Transverse colon (tissue), 4 donors: ENCODE results near the gene CYP4F11. TPM values are rescaled to one million over a fixed set of nuclear protein-coding genes. Genes with fewer than 3 reads are reported as not detected.

Experiments
- DNase-seq: peaks from one replicate; pipeline ENCODE4 v3.0.0-alpha.2; 2019
- H3K27ac ChIP-seq, 4 donors: fragments of 200-600 bp; sonication (generic); 2 replicates each; pipeline ENCODE4 v1.5.1; 2016 to 2018; ENCODE audit warnings: inconsistent platforms in 4 of 4
- H3K27me3 ChIP-seq: fragments of 200-600 bp; sonication (generic); 2 replicates; pipeline ENCODE4 v1.5.1; 2017; ENCODE audit warnings: inconsistent platforms
- H3K36me3 ChIP-seq, 4 donors: fragments of 200-600 bp; sonication (generic); 2 replicates each; pipeline ENCODE4 v1.5.1; 2017 to 2019; ENCODE audit warnings: inconsistent platforms in 4 of 4
- H3K4me1 ChIP-seq, 4 donors: fragments of 200-600 bp; sonication (generic); 2 replicates each; pipeline ENCODE4 v1.5.1; 2017 to 2020; ENCODE audit warnings: inconsistent platforms in 4 of 4
- H3K4me3 ChIP-seq, 4 donors: fragments of 200-600 bp; sonication (generic); 1 replicate in 1 of 4; 2 replicates in 3 of 4; pipeline versions ENCODE4 v1.5.1 to v1.6.1; 2017 to 2019; ENCODE audit warnings: inconsistent platforms in 4 of 4
- H3K9me3 ChIP-seq, 2 donors: fragments of 200-600 bp; sonication (generic); 2 replicates each; pipeline ENCODE4 v1.5.1; 2017 to 2019; ENCODE audit warnings: inconsistent platforms in 2 of 2
- EP300 ChIP-seq: sonication (generic); formaldehyde crosslinking; IDR thresholded peaks from one replicate; pipeline ENCODE4 v1.6.1; 2017; ENCODE audit warnings: antibody characterized with exemption, low read depth
- POLR2A ChIP-seq: fragments of 450-650 bp; IDR thresholded peaks from one replicate; pipeline ENCODE4 v1.6.1; 2016; ENCODE audit warnings: antibody characterized with exemption, mild to moderate bottlenecking, moderate library complexity
- POLR2AphosphoS5 ChIP-seq, 3 donors: sonication (generic); formaldehyde crosslinking; IDR thresholded peaks; one replicate each; pipeline ENCODE4 v1.6.1; 2016; ENCODE audit warnings: antibody characterized with exemption in 3 of 3
- WGBS, 2 donors: methylation state at CpG; one replicate each; pipeline ENCODE4 v1.1.5; 2018; ENCODE audit warnings: low coverage in 1 of 2; 5-methylcytosine and 5-hydroxymethylcytosine counted together
- in situ Hi-C, 4 donors: fragments of 200-750 bp; cut with MboI; loops; one replicate each; pipeline versions ENCODE4 v1.15.0 to v1.15.1; 2017; ENCODE audit warnings: low sequenced_read_pairs in 3 of 4, low pct_ligation_motif_present in 1 of 4, low pct_unique_long_range_greater_than_20kb in 1 of 4
- intact Hi-C: fragments of 100-400 bp; cut with DNase I; formaldehyde crosslinking; loops from one replicate; pipeline ENCODE4 v1.15.1; 2023; ENCODE audit warnings: low total_unique reads
- total RNA-seq, 4 donors: library from RNA; depleted of rRNA; stranded (reverse); fragments of >200 nt; gene quantifications; one replicate each; pipeline ENCODE4 v1.1.0, GENCODE V29; 2016
- TF ChIP-seq, protein P1 (sequence below), 5 experiments: fragments of 200-600 bp in 3 of 5; fragments of 450-650 bp in 2 of 5; sonication (generic) in 3 of 5; IDR thresholded peaks; 1 replicate in 2 of 5; 2 replicates in 3 of 5; pipeline ENCODE4 v1.5.1; 2016 to 2017; ENCODE audit warnings: antibody characterized with exemption in 5 of 5, inconsistent platforms in 3 of 5, mild to moderate bottlenecking in 2 of 5, moderate library complexity in 1 of 5

CYP4F11 gene
- total RNA-seq, 4 donors from 2014 or later: 7.5 to 17.6 (median 10.5) TPM; not detected in 1

DNA sequence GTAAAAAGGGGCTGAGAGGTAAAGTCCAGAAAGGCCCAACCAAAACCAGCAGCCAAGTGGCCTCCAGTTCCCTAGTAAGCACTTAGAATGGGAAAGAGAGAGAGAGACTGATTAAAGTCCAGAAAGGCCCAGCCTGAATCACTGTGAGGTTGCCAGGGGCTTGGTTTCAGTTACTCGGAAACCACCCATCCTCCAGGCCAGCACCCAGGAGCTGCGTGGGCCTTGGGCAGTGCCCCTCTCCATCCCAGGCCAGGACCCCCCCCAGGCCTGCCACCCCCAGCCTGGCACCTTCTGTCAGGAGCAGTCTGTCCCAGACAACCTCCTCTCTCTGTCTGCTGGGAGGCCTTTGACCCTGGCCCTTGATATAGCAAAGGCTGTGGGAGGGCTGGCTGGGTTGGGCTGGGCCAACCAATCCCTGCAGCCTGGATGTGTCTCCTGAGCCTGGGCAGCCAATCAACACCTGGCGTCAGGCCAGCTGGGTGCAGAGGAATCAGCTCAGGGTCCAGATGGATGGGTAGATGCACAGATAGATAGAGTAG is 36.5 kb downstream of the CYP4F11 start, which contains the start of gene CYP4F2:
CYP4F2 (minus strand) TSS at position 337 of the 539 bp plus-strand sequence. CDS start 463 bp downstream, outside the sequence.
- Histone ChIP-seq H3K36me3 (no peaks in the 10 kb centered on the region), H3K9me3 (no peaks in the 10 kb centered on the region), H3K27me3 (peaks cover 13% of the 10 kb centered on the region), H3K4me3 (no peak within 1 kb of the TSS), H3K4me1 (peaks cover 0 to 7% (median 3%) of the 10 kb centered on the region in 4 donors), H3K27ac (no peak within 1 kb of the TSS)
- intact Hi-C loops: no loop called here
- peak; percentile 50 for DNase-seq
- TF ChIP-seq POLR2AphosphoS5 (IDR thresholded peaks at IDR 0.05): peak in 1 of 3 donors; percentile 11
- TF ChIP-seq, protein P1, sequence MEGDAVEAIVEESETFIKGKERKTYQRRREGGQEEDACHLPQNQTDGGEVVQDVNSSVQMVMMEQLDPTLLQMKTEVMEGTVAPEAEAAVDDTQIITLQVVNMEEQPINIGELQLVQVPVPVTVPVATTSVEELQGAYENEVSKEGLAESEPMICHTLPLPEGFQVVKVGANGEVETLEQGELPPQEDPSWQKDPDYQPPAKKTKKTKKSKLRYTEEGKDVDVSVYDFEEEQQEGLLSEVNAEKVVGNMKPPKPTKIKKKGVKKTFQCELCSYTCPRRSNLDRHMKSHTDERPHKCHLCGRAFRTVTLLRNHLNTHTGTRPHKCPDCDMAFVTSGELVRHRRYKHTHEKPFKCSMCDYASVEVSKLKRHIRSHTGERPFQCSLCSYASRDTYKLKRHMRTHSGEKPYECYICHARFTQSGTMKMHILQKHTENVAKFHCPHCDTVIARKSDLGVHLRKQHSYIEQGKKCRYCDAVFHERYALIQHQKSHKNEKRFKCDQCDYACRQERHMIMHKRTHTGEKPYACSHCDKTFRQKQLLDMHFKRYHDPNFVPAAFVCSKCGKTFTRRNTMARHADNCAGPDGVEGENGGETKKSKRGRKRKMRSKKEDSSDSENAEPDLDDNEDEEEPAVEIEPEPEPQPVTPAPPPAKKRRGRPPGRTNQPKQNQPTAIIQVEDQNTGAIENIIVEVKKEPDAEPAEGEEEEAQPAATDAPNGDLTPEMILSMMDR (IDR thresholded peaks at IDR 0.05): no peak
- WGBS, 2 donors: 74 to 80% methylated on average over 1 to 3 of the region's 3 CpGs
- in situ Hi-C loops: no loop called here

DNA sequence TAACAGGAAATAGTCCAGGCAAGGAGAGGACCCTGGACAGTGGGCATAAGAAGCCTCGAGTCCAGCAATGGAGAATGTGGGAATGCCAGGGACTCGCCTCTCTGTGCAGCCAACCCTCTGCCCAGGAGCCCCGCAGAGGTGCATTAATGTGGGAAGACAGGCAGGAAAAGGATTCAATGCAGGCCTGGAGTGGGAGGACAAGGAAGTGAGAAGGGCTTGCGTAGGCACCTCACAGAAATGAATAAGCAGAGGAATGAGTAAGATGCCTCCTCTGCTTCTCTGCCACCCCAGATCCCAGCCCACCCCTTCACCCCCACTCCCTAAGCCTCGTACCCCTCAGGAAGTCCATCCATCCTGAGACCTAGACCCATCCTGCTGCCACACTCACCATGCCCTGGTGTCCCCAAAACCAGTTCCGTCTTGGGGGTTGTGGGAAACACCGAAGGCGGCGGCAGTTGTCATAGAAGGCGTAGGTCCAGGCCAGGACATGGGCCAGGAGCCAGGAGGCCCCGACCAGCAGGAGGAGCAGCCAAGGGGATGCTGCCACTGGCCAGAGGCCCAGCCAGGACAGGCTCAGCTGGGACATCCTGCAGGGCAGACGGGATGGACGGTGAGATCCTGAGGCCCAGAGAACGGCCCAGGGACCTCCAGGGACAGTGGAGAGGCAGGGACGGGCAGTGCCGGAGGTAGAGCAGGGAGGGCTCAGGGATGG is 37.1 kb downstream of the CYP4F11 start:
- H3K27ac ChIP-seq: no peak overlapping the region
- H3K27me3 ChIP-seq: peaks cover 13% of the 10 kb centered on the region
- intact Hi-C loops (no loop called here), in situ Hi-C loops (no loop called here)
- no peaks in the 10 kb centered on the region for H3K9me3 ChIP-seq
- TF ChIP-seq, protein P1 (IDR thresholded peaks at IDR 0.05): no peak
- TF ChIP-seq EP300 (no peak), POLR2A (no peak), POLR2AphosphoS5 (IDR thresholded peaks at IDR 0.05) (no peak)
- H3K4me1 ChIP-seq: peaks cover 0 to 7% (median 3%) of the 10 kb centered on the region in 4 donors
- no peaks in the 10 kb centered on the region for H3K36me3 ChIP-seq
- H3K4me3 ChIP-seq: no peak overlapping the region
- 81 to 93% methylated on average over 6 to 16 of the region's 16 CpGs for WGBS, 2 donors
- no peak for DNase-seq

DNA sequence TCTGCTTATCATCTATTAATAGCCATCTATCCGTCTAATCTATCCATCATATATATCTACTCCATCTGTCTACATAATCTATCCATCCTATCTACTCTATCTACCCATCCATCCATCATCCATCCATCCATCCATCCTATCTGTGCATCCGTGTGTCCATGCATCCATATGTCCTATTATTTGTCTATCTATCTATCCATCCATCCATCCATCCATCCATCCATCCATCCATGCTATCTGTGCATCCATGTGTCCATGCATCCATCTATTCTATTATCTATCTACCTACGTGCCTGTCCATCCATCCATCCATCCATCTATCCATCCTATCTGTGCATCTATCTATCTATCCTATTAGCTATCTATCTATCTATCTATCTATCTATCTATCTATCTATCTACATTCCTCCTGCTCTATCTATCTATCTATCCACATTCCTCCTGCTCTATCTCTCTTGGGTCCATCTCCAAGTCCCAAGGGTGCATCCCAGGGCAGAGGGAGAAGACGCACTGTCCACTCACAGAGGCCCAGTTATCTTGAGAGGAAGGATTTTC is 38.4 kb downstream of the CYP4F11 start:
- H3K4me3 ChIP-seq: no peak overlapping the region
- H3K4me1 ChIP-seq: peaks cover 0 to 7% (median 3%) of the 10 kb centered on the region in 4 donors
- peaks cover 13% of the 10 kb centered on the region for H3K27me3 ChIP-seq
- H3K9me3 ChIP-seq: no peaks in the 10 kb centered on the region
- in situ Hi-C loops: no loop called here
- intact Hi-C loops: no loop called here
- no peaks in the 10 kb centered on the region for H3K36me3 ChIP-seq
- DNase-seq: no peak
- TF ChIP-seq POLR2A (no peak), POLR2AphosphoS5 (IDR thresholded peaks at IDR 0.05) (no peak), EP300 (no peak)
- TF ChIP-seq, protein P1 (IDR thresholded peaks at IDR 0.05): no peak
- 77 to 85% methylated on average over 4 of the region's 4 CpGs for WGBS, 2 donors
- H3K27ac ChIP-seq: no peak overlapping the region

DNA sequence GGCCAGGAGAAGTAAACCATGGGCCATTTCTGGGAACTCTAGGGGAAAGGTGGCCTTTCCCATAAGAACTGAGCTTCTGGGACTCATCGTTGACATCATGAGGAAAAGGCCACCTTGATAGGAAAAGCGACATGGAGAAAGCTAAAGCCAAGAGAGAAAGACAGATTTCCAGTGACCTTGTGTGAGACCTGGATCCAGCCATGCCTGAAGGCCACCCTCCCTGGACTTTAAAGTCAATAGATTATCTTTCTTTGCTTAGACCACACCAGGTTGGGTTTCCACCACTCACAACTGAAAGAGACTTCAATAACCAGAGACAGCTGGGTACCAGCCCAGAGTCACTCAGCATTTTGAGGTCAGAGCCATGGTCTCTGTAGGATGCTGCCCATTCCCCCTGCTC is 40.0 kb downstream of the CYP4F11 start:
- in situ Hi-C loops: no loop called here

More for the DNA sequence above, 40.0 kb downstream of the CYP4F11 start:
- no peak overlapping the region for H3K27ac ChIP-seq
- H3K4me3 ChIP-seq: no peak overlapping the region
- 72 to 86% methylated on average over 1 to 2 of the region's 2 CpGs for WGBS, 2 donors
- intact Hi-C loops: no loop called here
- TF ChIP-seq, protein P1 (IDR thresholded peaks at IDR 0.05): no peak
- TF ChIP-seq POLR2A (no peak), POLR2AphosphoS5 (IDR thresholded peaks at IDR 0.05) (no peak), EP300 (no peak)
- DNase-seq: no peak
- H3K4me1 ChIP-seq: peaks cover 0 to 7% (median 3%) of the 10 kb centered on the region in 4 donors
- no peaks in the 10 kb centered on the region for H3K36me3 ChIP-seq
- peaks cover 6% of the 10 kb centered on the region for H3K27me3 ChIP-seq
- no peaks in the 10 kb centered on the region for H3K9me3 ChIP-seq
